CD4-positive, alpha-beta T cell treated with Interleukin-21 for 1 hour (primary cell): ENCODE measurements around the gene AVEN.
"Not testable (repeated sequence)": the region's sequence is repeated elsewhere in the genome, so short reads cannot be mapped to it uniquely, and the experiment has no call there.

Experiments
- DNase-seq: peaks from one replicate; pipeline ENCODE4 v3.0.0-alpha.2; 2020

Gene AVEN, protein sequence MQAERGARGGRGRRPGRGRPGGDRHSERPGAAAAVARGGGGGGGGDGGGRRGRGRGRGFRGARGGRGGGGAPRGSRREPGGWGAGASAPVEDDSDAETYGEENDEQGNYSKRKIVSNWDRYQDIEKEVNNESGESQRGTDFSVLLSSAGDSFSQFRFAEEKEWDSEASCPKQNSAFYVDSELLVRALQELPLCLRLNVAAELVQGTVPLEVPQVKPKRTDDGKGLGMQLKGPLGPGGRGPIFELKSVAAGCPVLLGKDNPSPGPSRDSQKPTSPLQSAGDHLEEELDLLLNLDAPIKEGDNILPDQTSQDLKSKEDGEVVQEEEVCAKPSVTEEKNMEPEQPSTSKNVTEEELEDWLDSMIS

DNA sequence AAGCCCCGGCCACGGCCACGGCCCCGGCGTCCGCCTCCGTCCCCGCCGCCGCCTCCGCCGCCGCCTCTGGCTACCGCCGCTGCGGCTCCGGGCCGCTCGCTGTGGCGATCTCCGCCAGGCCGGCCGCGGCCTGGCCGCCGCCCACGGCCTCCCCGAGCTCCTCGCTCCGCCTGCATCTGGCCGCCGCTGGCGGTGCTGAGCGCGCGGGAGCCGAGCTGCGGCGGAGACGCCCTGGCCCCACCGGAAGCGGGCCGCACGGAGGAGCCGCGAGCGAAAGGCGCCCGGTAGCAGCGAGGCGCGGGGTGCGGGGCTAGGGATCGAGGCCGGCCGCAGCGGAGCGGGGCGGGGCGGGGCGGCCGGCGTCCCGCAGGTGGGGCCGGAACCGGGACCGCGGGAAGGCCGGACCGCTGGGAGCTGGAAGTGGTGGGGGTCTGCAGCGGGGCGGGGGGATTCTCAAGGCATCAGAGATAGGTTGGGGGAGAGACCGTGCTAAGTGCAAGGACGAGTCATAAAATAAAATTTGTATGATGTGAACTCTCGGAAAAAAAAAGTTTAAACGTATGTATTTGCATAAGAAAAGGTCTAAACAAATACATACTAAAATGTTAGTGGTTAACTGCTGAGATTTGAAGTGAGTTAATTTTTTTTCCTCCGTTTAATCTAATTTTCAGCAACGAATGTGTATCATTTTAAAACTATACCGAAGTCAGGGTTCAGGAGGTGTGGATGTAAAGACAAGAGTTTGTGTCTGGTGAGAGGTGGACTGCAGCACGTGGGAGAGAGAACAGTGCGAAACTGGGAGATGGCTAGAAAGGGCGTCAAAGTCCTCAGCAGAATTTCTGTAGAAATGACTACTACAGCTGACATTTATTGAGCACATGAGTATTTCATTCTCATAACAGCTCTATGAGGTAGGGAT, at the start of gene AVEN:
AVEN (minus strand) TSS at position 334 of the 919 bp plus-strand sequence; CDS start at position 176, 158 bp downstream.
- peak; percentile 61 for DNase-seq

DNA sequence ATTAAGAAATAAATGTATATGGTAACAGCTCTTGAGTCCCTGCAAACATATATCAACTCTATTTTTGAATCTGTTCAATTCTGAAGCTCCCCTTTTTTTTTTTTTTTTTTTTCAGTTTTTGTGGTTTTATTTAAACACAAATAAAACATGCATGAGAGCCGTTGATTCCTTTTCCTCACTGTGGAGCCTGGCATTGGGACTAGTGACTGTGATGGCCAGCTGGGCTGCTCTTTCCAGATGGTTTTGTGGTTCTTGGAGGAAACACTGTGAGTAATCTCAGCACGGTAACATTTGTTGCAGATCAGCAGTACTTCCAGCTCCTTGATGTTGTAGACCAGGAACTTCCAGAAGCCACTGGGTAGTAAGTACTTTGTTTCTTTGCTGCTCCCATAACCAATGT, 46.7 kb upstream of the AVEN start:
- no peak for DNase-seq

DNA sequence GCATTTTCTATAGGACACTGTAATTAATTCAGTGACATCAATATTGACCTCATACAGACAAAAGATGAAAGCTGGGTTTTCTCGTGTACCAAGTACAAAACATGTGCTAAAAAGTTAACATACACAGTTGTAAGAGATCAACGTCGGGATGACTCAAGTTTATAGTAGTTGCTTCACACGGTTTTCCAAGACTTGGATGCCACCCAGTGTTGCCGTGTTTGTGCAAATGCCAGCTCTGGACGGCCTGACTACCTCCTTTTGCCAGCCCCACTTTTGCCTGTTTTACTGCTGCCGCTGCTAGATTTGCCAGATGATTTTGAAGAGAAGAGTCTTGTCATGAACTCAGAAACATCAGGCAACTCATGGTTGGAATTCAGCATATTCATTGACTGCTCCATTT, 45.1 kb upstream of the AVEN start:
- DNase-seq = no peak

DNA sequence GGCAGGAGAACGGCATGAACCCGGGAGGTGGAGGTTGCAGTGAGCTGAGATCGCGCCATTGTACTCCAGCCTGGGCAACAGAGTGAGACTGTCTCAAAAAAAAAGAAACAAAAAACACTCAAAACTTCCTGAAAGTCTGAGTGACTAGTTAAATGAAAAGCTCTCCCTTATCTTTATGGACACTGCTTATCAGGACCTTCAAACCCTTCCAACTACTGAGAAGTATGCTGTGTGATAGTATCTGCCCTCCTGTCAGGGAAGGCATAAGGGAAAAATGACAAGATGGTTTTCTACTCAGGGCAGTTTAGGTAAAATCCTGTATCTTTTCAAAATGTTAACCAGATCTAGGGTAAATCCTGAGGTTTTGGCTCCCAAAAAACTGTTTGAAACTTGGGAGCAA, 40.9 kb upstream of the AVEN start:
- no peak for DNase-seq

DNA sequence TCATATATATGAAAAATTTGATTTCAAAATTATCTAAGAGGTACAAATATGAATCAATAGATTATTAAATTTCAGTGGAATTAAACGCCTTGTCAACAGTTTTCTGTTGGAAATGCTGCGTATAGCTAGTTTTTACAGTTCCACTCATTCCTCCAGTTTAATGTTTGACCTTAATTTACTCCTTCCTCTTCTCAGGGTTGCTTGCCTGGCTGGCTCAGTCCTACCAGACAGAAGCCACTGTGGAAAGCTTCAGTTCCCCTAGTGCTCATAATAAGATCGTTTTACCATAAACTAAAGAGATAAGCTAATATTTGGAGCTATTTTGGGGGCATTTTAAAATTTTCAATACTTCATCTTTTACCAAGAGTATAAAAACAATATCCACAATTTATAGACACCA, 39.9 kb upstream of the AVEN start:
- DNase-seq = no peak

DNA sequence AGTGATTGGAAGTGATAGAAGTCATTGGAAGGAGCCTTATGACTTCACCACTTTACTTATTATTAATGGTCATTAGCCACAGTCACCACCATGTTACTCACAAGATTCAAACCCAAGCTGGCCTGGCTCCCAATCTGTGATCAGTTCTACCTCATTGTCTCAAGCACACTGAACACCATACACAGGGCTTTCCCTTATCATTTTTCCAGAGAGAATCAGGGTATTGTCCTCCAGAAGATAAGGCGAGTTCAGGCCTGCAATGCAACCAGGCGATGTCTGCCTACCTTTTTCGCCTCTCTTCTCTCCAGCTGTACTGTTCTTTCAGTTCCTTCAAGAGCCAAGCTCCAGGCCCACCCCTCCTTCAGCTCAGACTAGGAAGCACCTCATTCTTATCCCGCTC, 37.8 kb upstream of the AVEN start:
- DNase-seq = no peak

DNA sequence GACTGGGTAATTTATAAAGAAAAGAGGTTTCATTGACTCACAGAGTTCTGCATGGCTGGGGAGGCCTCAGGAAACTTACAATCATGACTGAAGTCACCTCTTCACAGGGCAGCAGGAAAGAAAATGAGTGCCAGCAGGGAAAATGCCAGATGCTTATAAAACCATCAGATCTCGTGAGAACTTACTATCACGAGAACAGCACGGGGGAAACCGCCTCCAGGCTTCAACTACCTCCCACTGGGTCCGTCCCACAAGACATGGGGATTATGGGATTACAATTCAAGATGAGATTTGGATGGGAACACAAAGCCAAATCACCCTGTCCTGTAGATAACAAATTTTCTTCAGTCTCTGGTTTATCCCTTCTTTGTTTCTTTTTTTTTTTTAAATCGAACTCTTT, 31.0 kb upstream of the AVEN start:
- no peak for DNase-seq

DNA sequence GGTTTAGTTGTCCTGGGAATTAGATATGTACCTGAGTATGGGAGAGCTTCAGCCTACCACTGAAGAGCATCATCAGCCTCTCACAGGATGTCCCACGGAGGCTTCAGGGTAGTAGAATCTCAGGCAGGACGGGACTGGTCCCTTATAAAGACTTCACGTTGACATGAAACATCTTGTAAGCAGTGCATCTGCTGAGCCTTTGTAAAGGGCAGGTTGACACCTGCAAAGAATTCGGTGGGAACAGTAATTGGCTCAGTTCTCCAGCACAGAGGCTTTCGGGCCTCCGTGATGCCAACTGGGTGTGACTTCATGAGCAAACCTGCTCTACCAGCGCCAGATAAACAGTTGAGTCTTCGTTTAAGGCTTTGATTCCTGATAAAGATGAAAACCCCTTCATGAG, 26.9 kb upstream of the AVEN start:
- no peak for DNase-seq

DNA sequence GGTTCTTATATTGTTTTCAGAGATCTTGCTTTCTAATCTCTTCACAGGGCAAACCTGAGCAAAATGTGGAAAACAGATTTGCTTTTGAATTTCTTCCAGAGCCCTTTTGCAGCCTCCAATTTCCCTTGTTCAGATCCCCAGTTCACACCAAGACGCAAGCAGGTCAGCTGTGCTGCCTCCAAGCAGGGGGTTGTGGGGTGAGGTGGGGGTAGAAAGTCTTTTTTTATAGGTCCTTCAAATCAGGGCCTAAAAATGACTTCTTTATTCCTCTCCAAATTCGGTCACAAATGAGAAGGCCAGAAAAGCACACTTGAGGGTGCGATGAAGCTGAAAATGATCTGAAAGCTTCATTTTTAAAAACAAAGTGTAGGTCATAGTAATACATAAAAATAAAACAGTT, 26.3 kb upstream of the AVEN start:
- DNase-seq = no peak

DNA sequence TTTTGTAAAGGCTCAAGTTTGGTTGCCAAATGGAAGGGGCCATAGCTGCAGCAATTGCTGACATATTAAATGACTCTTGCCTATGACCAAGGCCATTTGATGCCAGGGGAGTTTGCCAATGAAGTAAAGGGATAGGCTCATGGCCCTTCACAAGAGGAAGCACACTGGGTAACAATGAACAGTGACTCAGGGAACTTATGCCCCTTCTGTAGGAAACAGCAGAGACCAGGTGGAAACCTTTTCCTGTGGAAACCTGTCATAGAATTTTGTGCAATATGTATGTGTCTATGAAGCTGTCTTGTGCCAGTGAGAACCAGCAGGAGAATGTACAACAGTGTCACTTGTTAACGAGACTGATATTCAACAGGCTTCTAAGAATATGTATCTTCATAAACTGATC, 25.4 kb upstream of the AVEN start:
- no peak for DNase-seq

DNA sequence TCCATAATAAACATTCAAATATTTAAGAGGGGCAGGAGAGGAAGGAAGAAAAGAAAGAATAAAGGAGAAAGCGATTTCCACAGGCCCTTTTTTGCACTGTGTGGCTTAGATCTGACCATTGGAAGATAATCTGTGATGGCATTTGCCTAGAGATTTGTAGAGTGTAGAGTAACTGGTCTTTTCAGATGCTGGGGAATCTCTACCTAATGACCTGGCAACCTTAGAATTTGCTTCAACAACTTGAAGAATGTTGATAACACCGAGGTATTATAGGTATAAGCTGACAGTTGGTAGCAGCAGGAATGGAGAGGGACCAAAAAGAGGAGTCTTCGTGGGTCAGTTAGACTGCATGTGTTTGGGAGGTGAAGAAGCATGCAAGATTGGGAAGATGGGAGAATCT, 20.9 kb upstream of the AVEN start:
- no peak for DNase-seq

DNA sequence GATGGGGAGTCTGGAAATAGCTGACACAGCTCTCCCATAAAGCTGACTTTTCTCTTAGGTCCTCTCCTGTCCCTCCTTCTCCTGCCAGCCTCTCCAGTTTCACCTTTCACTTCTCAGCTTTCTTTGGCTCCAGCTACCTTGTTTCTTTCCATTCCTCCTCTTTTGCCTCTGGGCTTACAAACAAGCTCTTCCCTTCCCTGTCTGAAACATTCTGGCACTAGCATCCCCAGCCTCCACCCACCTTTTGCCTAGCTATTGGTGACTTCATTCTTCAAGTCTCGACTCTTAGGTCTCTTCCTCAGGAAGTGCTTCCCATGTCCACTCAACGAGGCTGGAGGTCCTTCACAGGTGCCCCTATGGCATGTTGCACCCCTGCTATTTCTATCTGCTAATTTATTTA, 20.5 kb upstream of the AVEN start:
- no peak for DNase-seq

DNA sequence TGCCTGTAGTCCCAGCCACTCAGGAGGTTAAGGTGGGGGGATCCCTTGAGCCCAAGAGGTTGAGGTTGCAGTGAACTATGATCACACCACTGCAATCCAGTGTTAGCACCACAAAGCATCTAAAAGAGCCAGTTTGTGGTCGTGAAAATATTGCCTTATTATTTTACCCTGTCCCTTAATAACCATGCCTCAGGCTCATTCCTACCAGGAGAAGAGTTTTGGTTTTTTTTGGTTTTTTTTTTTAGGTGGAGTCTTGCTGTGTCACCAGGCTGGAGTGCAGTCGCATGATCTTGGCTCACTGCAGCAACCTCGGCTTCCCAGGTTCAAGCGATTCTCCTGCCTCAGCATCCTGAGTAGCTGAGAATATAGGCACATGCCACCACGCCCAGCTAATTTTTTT, 17.9 kb upstream of the AVEN start:
- DNase-seq = no peak

DNA sequence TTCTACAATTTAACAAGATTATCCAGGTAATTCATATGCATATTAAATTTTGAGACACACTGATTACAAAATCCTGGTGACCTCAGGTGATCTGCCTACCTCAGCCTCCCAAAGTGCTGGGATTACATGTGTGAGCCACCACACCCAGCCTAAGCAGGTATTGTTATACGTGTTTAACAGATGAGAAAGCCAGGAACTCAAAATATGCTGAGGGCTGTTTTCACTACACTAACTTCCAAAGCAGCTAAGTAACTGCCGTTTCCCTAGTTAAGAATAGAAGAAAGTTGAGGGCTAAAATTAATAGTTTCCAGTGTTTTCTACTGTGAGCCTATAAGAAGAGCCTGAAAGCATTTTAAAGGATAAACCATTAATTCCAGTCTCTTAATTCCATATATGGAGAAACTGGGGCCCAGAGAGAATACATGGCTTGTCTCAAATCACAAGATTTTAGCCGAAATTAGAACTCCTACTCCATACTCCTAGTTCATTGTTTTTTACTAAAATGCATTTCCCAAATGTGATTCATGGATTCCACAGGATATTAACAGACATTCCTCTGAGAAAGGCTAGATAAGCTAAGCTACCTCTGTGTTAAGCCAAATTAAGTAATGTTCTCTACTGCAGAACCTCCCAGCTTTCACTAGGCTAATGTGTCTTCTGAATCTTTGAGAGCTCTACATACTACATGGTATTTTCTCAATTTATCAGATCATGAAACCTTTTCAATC, 17.0 kb upstream of the AVEN start:
- DNase-seq = no peak

DNA sequence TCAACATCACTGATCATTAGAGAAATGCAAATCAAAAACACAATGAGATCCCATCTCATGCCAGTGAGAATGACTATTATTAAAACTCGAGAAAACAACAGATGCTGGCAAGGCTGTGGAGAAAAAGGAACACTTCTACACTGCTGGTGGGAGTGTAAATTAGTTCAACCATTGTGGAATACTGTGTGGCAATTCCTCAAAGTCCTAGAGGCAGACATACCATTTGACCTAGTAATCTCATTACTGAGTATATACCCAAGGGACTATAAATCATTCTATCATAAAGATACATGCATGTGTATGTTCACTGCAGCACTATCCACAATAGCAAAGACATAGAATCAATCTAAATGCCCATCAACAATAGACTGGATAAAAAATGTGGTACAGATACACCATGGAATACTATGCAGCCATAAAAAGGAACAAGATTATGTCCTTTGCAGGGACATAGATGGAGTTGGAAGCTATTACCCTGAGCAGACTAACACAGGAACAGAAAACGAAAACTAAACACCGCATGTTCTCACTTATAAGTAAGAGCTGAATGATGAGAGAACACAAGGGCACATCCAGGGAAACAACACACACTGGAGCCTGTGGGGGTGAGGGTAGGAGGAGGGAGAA, 15.2 kb upstream of the AVEN start:
- no peak for DNase-seq

DNA sequence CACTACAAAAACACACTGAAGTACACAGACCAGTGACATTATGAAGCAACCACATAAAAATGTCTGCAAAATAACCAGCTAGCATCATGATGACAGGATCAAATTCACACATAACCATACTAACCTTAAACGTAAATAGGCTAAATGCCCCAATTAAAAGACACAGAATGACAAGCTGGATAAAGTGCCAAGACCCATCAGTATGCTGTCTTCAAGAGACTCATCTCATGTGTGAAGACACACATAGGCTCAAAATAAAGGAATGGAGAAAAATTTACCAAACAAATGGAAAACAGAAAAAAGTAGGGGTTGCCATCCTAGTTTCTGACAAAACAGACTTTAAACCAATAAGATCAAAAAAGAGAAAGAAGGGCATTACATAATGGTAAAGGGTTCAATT, 11.4 kb upstream of the AVEN start:
- DNase-seq = not testable (repeated sequence)

DNA sequence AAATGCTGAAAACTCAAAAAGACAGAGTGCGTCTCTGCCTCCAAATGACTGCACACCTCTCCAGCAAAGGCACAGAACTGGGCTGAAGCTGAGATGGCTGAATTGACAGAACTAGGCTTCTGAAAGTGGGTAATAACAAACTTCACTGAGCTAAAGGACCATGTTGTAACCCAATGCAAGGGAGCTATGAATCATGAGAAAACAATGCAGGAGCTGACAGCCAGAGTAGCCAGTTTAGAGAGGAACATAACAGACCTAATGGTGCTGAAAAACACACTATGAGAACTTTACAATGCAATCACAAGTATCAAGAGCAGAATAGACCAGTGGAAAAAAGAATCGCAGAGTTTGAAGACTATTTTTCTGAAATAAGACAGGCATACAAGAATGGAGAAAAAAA, 10.1 kb upstream of the AVEN start:
- no peak for DNase-seq

DNA sequence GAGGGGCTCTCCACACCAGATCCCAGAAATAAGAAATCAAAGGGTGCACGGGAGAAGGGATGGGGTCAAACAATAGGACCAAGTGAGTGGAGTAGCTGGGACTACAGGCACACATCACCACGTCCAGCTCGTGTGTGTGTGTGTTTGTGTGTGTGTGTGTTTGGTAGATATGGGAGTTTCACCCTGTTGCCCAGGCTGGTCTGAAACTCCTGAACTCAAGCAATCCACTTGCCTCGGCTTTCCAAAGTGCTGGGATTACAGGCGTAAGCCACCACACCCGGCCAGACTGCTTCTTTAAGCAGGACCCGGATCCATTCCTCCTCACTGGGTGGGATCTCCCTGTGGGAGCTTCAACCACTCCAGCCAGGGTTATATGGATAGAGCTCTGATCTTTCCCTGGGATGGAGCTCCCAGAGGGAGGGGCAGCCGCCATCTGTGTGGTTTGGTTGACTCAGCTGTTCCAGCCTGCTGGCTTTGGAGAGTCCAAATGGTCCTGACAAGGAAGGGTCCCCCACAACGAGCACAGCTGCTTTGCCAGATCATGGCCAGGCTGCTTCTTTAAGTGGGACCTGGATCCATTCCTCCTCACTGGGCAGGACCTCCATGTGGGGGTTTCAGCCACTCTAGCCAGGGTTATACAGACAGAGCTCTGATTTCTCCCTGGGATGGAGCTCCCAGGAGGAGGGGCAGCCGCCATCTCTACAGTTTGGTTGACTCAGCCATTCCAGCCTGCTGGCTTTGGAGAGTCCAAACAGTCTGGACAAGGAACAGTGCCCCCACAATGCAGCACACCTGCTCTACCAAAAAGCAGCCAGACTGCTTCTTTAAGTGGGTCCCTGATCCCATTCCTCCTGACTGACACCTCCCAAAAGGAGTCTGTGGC, 9.1 kb upstream of the AVEN start:
- DNase-seq = no peak

DNA sequence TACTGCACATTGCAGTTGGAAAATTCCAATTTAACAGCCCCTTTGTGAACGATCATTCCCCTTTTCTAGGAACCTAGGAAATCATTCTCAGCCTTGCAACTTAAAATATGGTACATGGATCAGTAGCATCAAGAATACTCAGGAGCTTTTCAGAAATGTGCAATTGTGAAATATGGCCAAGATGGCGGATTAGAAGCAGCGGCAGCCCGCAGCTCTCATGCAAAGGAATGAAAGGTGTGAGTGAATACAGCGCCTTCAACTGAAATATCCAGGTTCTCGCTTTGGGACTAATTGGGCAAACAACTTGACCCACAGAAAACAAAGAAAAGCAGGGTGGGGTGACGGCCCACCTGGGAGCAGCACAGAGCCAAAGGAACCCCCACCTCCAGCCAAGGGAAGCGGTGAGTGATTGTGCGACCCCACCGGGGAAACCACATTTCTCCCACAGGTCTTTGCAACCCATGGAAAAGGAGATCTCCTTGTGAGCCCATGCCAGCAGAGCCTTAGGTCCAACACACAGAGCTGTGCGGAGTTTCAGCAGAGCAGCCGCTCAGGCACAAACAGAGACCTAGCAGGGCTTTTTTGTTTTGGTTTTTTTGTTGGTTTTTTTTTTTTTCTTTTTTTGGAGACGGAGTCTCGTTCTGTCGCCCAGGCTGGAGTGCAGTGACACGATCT, 7.6 kb upstream of the AVEN start:
- no peak for DNase-seq

DNA sequence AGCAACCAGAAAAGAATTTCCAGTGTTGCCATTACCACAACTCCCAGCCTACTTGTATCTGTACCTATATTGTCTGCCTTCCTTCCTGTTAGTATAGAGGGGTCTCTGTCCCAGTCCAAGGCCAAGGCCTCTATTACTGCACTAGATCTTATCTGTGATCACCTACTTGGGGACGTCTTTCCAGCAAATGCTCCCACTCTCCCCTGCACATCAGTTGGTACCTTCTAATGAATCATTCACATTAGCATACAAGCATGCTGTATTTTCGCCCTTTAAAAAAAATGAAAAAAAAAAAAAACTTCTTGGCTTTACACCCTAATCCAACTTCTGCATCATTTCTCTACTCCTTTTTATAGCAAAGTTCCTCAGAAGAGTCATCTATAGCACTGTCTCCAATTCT, 4.8 kb upstream of the AVEN start:
- no peak for DNase-seq

DNA sequence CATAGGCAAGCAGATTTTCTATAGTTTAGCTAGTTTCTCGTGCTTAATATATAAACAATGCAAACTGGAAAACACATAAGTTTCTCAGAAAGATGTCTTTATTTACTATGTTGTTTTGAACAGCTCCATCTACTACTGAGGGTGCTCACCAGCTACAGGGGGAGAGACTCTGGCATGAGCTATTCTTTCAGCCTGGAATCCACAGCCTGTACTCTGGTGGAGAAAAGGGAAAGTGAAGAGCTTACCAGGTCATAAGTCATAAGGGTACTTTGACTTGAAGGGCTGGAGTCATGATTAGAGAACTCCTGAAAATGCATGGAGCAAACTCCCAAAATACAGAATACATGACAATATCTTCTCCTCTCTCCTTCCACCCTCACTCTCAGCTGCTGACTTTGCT, 4.4 kb upstream of the AVEN start:
- no peak for DNase-seq

DNA sequence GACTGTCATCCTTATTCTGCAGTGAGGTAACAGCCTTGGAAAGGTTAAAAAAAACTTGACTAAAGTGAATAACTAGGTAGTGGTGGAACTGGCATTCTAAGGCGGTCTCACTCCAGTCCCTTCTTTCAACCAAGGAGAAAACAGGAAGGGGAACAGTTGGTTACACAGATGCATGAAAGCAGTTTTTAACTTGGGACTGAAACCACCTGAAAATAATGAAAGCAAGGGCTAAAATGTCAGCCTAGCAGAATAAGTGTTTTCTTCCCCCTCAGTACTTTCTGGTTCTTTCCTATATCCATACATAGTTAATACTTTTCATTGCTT, 748 bp upstream of the AVEN start:
- DNase-seq = no peak
